Omental fat pad (tissue), 4 donors: ENCODE results near the gene SUMO3. TPM values are rescaled to one million over a fixed set of nuclear protein-coding genes. Genes with fewer than 3 reads are reported as not detected.
A peak's percentile ranks its signal among the peaks of the same experiment; 100 is the strongest.

ENCODE experiments used
- ATAC-seq: fragments of 150-250 bp; one replicate; pipeline ENCODE4 v1.9.1; 2016; ENCODE audit warnings: mild to moderate bottlenecking, moderate library complexity; ENCODE audit not compliant: low FRiP score
- DNase-seq: peaks from one replicate; pipeline ENCODE4 v3.0.0-alpha.2; 2019; ENCODE audit warnings: low spot score
- CTCF ChIP-seq, 3 donors: fragments of 450-650 bp; IDR thresholded peaks; one replicate each; pipeline ENCODE4 v1.5.1; 2016 to 2017; ENCODE audit warnings: antibody characterized with exemption in 3 of 3, mild to moderate bottlenecking in 3 of 3, moderate library complexity in 2 of 3
- total RNA-seq, 4 donors: library from RNA; depleted of rRNA; stranded (reverse); fragments of >200 nt; gene quantifications; one replicate each; pipeline ENCODE4 v1.1.0, GENCODE V29; 2016

SUMO3 gene
- total RNA-seq, 4 donors from 2014 or later, result 55.5 to 62.9 (median 60.2) TPM

DNA sequence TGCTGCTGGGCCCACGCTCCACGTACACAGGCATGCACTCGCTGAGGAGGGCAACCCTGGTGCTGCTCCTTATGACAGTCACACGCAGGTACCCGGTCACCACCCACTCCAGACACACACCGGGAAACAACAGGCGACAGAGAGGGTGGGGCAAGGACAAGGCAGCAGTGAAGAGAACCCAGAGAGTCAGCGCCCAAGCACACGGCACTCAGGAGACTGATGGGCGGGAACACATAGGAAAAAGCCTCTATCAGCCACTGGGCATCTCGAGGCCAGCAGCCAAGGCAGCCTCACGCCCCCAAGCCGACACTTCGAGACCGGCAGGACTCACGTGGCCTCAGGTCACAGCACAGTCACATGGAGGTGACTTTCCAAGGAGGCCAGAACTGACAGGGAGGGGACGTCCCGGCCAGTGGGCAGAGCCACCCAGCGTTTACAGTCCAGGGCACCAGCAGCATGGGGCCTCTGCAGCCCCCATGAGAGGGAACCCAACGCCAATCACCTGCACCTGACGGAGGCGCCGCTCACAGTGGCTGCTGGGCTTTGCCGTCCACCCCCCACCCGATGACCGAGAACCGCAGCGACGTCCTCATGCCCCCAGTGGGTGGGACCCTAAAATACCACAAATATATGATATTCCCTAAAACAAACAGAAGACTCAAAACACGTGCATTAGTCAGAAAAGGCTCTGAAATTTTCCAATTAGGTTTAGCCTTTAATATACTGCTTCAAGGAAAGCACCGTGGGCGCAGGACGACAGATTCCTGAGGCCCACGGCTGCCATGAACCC is 35.9 kb upstream of the SUMO3 start:
- no peak for DNase-seq
- ATAC-seq, result no peak
- no peak for TF ChIP-seq CTCF (IDR thresholded peaks at IDR 0.05)

DNA sequence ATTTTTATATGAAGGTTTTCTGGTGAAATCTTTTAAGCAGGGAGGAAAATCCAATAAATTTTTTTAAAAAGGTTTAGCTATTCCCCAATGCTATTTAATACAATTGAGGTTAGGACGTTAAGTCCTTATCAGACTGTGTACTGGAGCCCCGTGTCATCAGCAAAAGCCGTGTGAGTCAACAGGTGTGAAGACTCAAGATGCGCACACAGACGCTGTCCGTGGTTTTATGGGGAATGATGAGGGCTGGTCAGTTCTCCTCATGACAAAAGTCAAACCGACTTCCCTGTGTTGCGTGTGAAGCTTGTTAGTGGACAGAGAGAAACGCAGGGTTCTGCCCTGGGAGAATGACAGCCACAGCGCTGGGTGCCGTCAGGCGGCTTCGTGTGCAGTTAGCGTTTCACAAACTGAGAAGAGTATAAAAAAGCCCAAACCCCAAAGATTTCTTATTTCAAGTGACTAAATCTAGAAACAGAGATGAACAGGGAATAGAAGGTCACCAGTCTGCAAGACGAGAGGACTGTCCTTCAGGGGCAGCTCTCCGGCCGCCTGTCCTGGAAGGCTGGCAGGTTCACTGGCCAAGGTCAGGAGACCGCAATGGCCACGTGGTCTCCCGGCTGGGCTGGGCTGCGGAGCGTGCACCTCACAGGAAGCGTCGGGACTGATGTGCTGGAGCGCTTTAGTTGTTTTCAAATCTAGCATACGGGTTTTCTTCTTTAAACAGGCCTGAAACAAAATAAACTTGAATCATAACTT is 33.2 kb upstream of the SUMO3 start:
- no peak for TF ChIP-seq CTCF (IDR thresholded peaks at IDR 0.05)
- ATAC-seq, result no peak
- DNase-seq, result peak; percentile 15

DNA sequence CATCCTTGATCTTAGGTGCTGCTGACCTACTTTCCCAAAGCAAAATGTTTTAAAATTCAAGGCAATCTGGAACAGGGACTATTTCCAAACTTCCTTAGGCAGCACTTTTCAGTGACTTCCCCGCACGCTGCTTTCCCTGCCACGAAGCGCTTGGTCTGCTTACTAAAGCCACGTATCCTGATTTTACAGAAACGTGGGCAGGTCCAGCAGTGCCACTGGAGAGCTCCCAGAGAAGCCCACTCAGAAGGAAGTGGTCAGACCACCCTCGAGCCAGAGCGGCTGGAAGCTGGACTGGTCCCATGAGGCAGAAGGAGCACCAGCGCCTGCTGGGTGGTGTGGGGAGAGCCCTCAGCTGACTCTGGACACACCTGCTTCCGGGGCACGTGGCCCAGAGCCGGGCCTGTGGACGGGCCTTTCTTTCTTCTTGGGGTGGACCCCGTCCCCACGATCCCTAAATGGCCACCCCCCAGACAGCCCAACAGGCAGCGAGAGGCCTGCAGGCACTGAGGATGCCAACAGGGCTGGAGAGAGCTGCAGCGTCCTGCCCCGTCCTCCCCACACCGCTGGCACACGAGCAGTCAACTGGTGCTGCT is 32.4 kb upstream of the SUMO3 start:
- no peak for TF ChIP-seq CTCF (IDR thresholded peaks at IDR 0.05)
- ATAC-seq (no peak), DNase-seq (no peak)

- ATAC-seq (no peak), DNase-seq (no peak)
- TF ChIP-seq CTCF (IDR thresholded peaks at IDR 0.05), result no peak
Observed at GRCh38 chr21:44849616-44850130, 31.8 kb upstream of the SUMO3 start.

DNA sequence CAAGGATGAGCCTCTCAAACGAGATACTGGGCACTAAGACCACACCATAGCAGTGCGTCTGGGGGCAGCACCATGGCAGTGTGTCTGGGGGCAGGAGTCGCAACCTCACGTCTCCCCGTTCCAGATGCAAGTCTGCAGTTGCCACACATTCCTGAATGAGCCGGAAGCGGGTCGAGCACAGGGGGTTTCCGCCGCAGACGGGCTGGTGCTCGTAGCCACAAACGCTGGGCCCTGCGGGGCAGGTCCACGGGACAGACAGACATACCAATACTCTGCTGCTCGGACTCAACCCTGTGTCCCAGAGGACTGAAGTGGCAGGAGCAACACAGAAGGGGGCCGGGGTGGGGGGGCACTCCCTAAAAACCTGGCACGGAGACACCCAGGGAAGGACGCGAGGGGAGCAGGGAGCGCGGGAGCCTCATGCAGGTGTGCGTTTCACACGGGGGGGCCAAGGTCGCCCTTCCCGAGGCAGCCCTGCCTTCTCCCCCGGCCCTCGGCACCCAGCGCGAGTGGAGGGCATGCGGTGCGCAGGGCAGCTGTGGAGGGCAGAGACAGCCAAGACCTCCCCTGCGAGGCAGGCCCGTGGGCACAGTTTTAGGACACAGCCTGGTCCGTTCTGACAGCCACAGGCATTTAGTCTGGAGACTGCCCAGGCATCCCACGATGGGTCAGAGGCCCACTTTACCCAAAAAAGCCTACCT is 31.1 kb upstream of the SUMO3 start:
- ATAC-seq, result no peak
- no peak for DNase-seq
- TF ChIP-seq CTCF (IDR thresholded peaks at IDR 0.05), result no peak

- ATAC-seq (no peak), DNase-seq (no peak)
- no peak for TF ChIP-seq CTCF (IDR thresholded peaks at IDR 0.05)
Observed at GRCh38 chr21:44847261-44848056, 29.6 kb upstream of the SUMO3 start.
